HL-60 (cell line): ENCODE measurements around the gene UNC119.

Source experiments
- DNase-seq, 2 experiments: peaks; one replicate each; pipeline ENCODE4 v3.0.0-alpha.2; 2010 to 2020; ENCODE audit warnings: low read depth in 1 of 2, low spot score in 1 of 2
- H3K27ac ChIP-seq: fragments of 250-450 bp; sonication (Bioruptor Pico); replicated peaks from 2 replicates; pipeline ENCODE4 v1.5.1; 2020; ENCODE audit warnings: mild to moderate bottlenecking, moderate library complexity
- H3K27me3 ChIP-seq: fragments of 250-450 bp; sonication (Bioruptor Pico); 2 replicates; pipeline ENCODE4 v1.5.1; 2021; ENCODE audit warnings: mild to moderate bottlenecking, moderate library complexity; ENCODE audit not compliant: insufficient read depth, poor library complexity, severe bottlenecking
- H3K4me3 ChIP-seq: replicated peaks from 2 replicates; pipeline ENCODE4 v1.5.1; 2011; ENCODE audit warnings: mild to moderate bottlenecking, control low read depth, low read length; ENCODE audit not compliant: insufficient read depth
- GABPA ChIP-seq: IDR thresholded peaks from 2 replicates; pipeline ENCODE4 v1.6.1; 2012; ENCODE audit warnings: low read depth
- POLR2AphosphoS5 ChIP-seq: IDR thresholded peaks from 2 replicates; pipeline ENCODE4 v1.6.1; 2012; ENCODE audit warnings: low read depth
- REST ChIP-seq: IDR thresholded peaks from 2 replicates; pipeline ENCODE4 v1.6.1; 2012; ENCODE audit warnings: low read depth; ENCODE audit not compliant: insufficient replicate concordance
- SPI1 ChIP-seq: IDR thresholded peaks from 2 replicates; pipeline ENCODE4 v1.6.1; 2012; ENCODE audit warnings: low read depth, mild to moderate bottlenecking, borderline replicate concordance
- TF ChIP-seq, protein P1 (sequence below): IDR thresholded peaks from one replicate; pipeline ENCODE4 v1.5.1; 2011; ENCODE audit warnings: low read length, control low read depth, inconsistent platforms; ENCODE audit not compliant: insufficient read depth

The UNC119 gene

DNA sequence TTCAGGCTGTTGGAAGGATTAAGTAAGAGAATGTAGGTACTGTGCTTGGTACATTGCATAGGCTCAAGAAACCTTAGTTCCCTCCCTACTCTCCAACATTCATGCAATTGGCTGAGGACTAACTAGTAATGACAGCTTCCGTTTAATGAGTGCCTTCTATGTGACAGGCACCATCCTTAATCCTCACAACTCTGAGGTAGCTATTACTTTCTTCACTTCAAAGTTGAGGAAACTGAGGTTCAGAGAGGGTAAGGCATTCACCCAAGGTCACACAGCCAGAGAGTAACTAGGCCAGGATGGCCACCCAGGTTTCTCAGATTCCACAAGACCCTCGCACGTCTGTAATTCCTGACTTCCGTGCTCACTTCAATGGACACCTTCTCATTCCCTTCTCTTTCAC, 22.2 kb downstream of the UNC119 start:
- no peak for DNase-seq
- no peak for TF ChIP-seq SPI1
- TF ChIP-seq, protein P1, sequence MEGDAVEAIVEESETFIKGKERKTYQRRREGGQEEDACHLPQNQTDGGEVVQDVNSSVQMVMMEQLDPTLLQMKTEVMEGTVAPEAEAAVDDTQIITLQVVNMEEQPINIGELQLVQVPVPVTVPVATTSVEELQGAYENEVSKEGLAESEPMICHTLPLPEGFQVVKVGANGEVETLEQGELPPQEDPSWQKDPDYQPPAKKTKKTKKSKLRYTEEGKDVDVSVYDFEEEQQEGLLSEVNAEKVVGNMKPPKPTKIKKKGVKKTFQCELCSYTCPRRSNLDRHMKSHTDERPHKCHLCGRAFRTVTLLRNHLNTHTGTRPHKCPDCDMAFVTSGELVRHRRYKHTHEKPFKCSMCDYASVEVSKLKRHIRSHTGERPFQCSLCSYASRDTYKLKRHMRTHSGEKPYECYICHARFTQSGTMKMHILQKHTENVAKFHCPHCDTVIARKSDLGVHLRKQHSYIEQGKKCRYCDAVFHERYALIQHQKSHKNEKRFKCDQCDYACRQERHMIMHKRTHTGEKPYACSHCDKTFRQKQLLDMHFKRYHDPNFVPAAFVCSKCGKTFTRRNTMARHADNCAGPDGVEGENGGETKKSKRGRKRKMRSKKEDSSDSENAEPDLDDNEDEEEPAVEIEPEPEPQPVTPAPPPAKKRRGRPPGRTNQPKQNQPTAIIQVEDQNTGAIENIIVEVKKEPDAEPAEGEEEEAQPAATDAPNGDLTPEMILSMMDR: no peak
- no peak for TF ChIP-seq GABPA
- no peak for TF ChIP-seq POLR2AphosphoS5
- TF ChIP-seq REST: no peak
- H3K4me3 ChIP-seq: no peak overlapping the region
- H3K27ac ChIP-seq: no peak overlapping the region
- H3K27me3 ChIP-seq: no peaks in the 10 kb centered on the region

GRCh38 chr17:28529013-28529400, 23.4 kb downstream of the UNC119 start:
- no peak for TF ChIP-seq SPI1
- Histone ChIP-seq H3K27me3 (no peaks in the 10 kb centered on the region), H3K27ac (no peak overlapping the region), H3K4me3 (no peak overlapping the region)
- DNase-seq: no peak

DNA sequence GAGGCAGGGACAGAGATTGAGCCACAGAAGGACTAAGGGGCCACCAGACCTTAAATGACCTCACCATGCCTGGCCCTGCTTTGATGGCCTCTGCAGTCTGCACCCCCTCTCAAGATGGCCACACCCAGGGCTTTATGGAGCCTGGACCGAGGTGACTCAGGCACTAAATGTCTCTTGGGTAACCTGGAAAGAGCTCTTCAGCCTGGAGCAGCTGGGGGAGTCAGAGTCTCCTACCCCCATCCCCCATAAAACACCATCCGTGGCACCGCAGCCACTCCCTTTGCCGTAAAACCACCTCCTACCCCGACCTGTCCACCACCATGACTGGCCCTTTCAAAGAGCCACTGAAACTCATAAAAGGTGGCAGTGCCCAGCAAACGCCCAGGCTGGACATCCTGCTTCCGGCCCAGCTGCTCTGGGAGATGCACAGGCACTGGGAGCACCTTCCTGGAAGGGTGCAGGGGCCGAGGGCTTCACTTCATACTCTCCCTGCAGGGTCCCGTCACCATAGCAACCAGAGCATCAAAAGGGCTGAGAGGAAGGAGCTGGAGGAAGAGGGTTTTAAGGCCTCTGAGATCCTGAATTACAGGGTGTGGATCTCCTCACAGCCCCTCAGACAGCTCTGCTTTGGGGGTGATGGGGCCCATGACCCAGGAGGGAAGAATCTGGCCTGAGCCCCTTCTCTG, 24.0 kb downstream of the UNC119 start:
- Histone ChIP-seq H3K4me3 (no peak overlapping the region), H3K27me3 (no peaks in the 10 kb centered on the region), H3K27ac (no peak overlapping the region)
- no peak for DNase-seq
- no peak for TF ChIP-seq REST
- no peak for TF ChIP-seq GABPA
- TF ChIP-seq SPI1: no peak
- no peak for TF ChIP-seq POLR2AphosphoS5
- TF ChIP-seq, protein P1: no peak

GRCh38 chr17:28527859-28528258, 24.6 kb downstream of the UNC119 start:
- H3K27me3 ChIP-seq: no peaks in the 10 kb centered on the region
- H3K4me3 ChIP-seq: no peak overlapping the region
- no peak overlapping the region for H3K27ac ChIP-seq
- DNase-seq: no peak
- TF ChIP-seq, protein P1: no peak
- TF ChIP-seq GABPA (no peak), POLR2AphosphoS5 (no peak)
